ENCODE data around the gene LILRA6. TPM values are rescaled to one million over a fixed set of nuclear protein-coding genes. Genes with fewer than 3 reads are reported as not detected.
"Not testable (repeated sequence)": the region's sequence is repeated elsewhere in the genome, so short reads cannot be mapped to it uniquely, and the experiment has no call there.

Gene LILRA6
- total RNA-seq, 2 experiments from 2014 or later, result not detected

DNA sequence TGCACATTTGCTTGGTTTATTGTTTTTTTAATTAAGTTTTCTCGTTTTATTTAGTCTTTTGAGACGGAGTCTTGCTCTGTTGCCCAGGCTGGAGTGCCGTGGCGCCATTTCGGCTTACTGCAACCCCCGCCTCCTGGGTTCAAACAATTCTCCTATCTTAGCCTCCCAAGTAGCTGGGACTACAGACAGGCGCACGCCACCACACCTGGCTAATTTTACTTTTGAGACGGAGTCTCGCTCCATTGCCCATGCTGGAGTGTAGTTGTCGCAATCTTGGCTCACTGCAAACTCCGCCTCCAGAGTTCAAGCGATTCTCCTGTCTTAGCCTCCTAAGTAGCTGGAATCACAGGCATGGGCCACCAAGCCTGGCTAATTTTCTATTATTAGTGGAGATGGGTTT, 40.6 kb downstream of the LILRA6 start:
- peaks cover 63% of the 10 kb centered on the region for H3K36me3 Mint-ChIP-seq (ENCODE audit: low read depth)
- H3K27me3 Mint-ChIP-seq, result no peaks in the 10 kb centered on the region
- ATAC-seq (no peak), DNase-seq (no peak)
- intact Hi-C loops (cut with micrococcal nuclease), result no loop called here
- ChIA-PET CTCF (interaction anchor here (1.9 kb wide), 1 partner anchor 13 kb away, joined by 5 read pairs; the partner anchor contains the start of gene MBOAT7), POLR2A (interaction anchor here (0.8 to 18.7 kb wide), 10 partner anchors 4 to 1053 kb away, joined by 3 to 419 read pairs (median 10); partner anchors contain the start of genes LENG1, MBOAT7, PRPF31 and RPS9)
- H3K4me1 Mint-ChIP-seq (ENCODE audit: low read depth), result peaks cover 56% of the 10 kb centered on the region
- TF ChIP-seq, protein P1, sequence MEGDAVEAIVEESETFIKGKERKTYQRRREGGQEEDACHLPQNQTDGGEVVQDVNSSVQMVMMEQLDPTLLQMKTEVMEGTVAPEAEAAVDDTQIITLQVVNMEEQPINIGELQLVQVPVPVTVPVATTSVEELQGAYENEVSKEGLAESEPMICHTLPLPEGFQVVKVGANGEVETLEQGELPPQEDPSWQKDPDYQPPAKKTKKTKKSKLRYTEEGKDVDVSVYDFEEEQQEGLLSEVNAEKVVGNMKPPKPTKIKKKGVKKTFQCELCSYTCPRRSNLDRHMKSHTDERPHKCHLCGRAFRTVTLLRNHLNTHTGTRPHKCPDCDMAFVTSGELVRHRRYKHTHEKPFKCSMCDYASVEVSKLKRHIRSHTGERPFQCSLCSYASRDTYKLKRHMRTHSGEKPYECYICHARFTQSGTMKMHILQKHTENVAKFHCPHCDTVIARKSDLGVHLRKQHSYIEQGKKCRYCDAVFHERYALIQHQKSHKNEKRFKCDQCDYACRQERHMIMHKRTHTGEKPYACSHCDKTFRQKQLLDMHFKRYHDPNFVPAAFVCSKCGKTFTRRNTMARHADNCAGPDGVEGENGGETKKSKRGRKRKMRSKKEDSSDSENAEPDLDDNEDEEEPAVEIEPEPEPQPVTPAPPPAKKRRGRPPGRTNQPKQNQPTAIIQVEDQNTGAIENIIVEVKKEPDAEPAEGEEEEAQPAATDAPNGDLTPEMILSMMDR (IDR thresholded peaks at IDR 0.05), result no peak
- peak overlapping the region; percentile 99 for H3K27ac Mint-ChIP-seq
- H3K4me3 Mint-ChIP-seq, result peak overlapping the region; percentile 87
- no peaks in the 10 kb centered on the region for H3K9me3 Mint-ChIP-seq

DNA sequence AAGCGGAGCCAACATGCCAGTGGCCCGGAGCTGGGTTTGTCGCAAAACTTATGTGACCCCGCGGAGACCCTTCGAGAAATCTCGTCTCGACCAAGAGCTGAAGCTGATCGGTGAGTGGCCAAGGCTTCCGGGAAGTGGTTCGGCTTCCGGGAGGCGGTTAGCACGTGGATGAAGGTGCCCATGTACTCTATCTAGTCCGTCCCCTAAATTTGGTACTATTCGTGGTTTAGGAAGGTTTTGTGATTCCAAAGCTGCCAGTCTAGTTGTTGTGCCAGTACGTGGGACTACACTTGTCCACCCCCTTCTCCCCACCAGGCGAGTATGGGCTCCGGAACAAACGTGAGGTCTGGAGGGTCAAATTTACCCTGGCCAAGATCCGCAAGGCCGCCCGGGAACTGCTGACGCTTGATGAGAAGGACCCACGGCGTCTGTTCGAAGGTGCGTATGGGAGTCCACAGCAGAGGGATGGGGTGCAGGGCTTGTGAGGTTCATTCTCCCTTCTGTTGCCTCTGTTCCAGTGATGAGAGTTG, 41.4 kb downstream of the LILRA6 start:
- Mint-ChIP-seq H3K9me3 (no peaks in the 10 kb centered on the region), H3K36me3 (ENCODE audit: low read depth) (peaks cover 56% of the 10 kb centered on the region), H3K27ac (peak overlapping the region; percentile 99), H3K4me1 (ENCODE audit: low read depth) (peaks cover 49% of the 10 kb centered on the region), H3K4me3 (peak overlapping the region; percentile 87), H3K27me3 (no peaks in the 10 kb centered on the region)
- no peak for ATAC-seq
- ChIA-PET POLR2A (interaction anchor here (0.6 to 18.7 kb wide), 21 partner anchors 5 to 1054 kb away, joined by 3 to 419 read pairs (median 5); partner anchors contain the start of genes CNOT3, LENG1, LENG8 and LENG9), CTCF (interaction anchor here (0.8 to 1.9 kb wide), 2 partner anchors 13 to 65 kb away, joined by 3 to 5 read pairs; partner anchors contain the start of gene MBOAT7)
- TF ChIP-seq, protein P1 (IDR thresholded peaks at IDR 0.05), result no peak
- intact Hi-C loops (cut with micrococcal nuclease), result no loop called here
- no peak for DNase-seq

DNA sequence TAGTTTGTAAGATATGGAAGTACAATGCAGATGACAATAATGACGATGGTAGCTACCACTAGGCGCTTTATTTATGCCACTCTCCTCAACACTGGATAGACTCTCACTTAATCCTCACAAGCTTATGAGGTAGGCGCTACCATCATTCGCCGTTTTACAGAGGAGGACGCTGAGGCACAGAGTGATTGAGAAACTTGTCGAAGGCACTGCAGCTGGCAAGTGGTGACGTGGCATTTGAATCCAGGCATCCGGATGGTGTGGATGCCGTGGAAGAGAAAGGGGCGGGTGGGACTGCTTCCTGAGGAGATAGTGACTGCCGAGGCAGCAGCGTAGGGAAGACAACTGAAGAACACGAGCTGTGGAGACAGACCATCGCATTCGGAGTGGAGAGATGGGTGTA, 43.2 kb downstream of the LILRA6 start:
- intact Hi-C loops (cut with micrococcal nuclease), result no loop called here
- H3K36me3 Mint-ChIP-seq (ENCODE audit: low read depth), result peaks cover 42% of the 10 kb centered on the region
- CTCF ChIA-PET, result interaction anchor here (0.8 to 1.4 kb wide), 3 partner anchors 9 to 31 kb away, joined by 3 to 4 read pairs (median 3); partner anchors contain the start of genes MBOAT7 and TSEN34

DNA sequence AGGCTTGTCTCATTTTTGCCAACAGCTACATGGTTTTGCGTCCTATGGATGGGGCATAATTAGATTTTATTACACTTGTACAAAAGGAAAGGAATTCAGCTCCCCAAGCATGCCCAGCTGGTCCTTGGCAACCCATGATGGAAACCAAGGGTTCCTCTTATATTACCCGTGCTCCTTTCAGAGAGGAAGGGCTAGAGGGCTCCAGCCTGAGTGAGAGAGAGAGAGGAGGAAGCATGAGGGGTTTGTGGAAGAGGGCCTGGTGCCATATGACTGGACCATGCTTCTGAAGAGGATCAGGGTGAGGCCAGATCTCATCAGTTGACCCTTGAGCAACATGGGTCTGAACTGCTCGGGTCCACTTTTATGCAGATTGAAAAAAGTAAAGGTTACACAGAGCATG, 45.5 kb downstream of the LILRA6 start:
- no peaks in the 10 kb centered on the region for H3K27me3 Mint-ChIP-seq
- peaks cover 16% of the 10 kb centered on the region for H3K4me1 Mint-ChIP-seq (ENCODE audit: low read depth)
- H3K27ac Mint-ChIP-seq, result peak overlapping the region; percentile 52
- ATAC-seq, result no peak
- no peak overlapping the region for H3K4me3 Mint-ChIP-seq
- intact Hi-C loops (cut with micrococcal nuclease), result no loop called here
- TF ChIP-seq, protein P1 (IDR thresholded peaks at IDR 0.05), result no peak
- H3K36me3 Mint-ChIP-seq (ENCODE audit: low read depth), result peaks cover 27% of the 10 kb centered on the region
- CTCF ChIA-PET, result interaction anchor here (1.3 kb wide), 1 partner anchor 29 kb away, joined by 3 read pairs; no protein-coding TSS in a partner anchor
- no peak for DNase-seq
- no peaks in the 10 kb centered on the region for H3K9me3 Mint-ChIP-seq
- POLR2A ChIA-PET, result interaction anchor here (18.7 kb wide), 1 partner anchor 9 kb away, joined by 419 read pairs; the partner anchor contains the start of gene RPS9

More for the DNA sequence above, 43.2 kb downstream of the LILRA6 start:
- no peaks in the 10 kb centered on the region for H3K27me3 Mint-ChIP-seq
- POLR2A ChIA-PET, result interaction anchor here (0.9 to 18.7 kb wide), 7 partner anchors 5 to 84 kb away, joined by 3 to 419 read pairs (median 18); partner anchors contain the start of genes LENG1, MBOAT7, PRPF31 and RPS9
- peak overlapping the region; percentile 83 for H3K27ac Mint-ChIP-seq
- H3K4me1 Mint-ChIP-seq (ENCODE audit: low read depth), result peaks cover 31% of the 10 kb centered on the region
- H3K4me3 Mint-ChIP-seq, result peak overlapping the region; percentile 87
- ATAC-seq (no peak), DNase-seq (no peak)
- no peaks in the 10 kb centered on the region for H3K9me3 Mint-ChIP-seq
- TF ChIP-seq, protein P1 (IDR thresholded peaks at IDR 0.05), result no peak

DNA sequence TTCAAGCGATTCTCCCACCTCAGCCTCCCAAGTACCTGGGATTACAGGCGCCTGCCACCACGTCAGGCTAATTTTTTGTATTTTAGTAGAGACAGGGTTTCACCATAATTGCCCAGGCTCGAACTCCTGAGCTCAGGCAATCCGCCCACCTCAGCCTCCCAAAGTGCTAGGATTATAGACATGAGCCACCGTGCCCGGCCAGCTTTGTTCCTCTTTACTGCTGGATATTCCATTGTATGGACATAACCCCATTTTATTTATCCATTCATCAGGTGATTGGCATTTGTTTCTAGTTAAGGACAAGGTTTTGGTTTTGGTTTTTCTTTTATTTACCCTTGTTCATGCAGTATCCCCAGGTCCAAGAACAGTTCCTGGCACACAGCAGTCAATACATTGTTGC, 46.1 kb downstream of the LILRA6 start:
- intact Hi-C loops (cut with micrococcal nuclease), result no loop called here
- TF ChIP-seq, protein P1 (IDR thresholded peaks at IDR 0.05), result no peak

DNA sequence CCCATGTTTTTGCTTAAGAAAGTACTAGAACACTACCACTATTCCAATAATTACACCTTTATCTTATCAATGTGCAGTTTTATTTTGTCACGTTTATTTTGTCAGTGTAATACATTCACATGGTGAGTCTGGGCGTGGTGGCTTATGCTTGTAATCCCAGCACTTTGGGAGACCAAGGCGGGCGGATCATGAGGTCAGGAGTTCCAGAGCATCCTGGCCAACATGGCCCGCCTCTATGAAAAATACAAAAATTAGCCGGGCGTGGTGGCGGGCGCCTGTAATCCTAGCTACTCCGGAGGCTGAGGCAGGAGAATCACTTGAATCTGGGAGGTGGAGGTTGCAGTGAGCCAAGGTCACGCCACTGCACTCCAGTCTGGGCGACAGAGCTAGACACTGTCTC, 48.1 kb downstream of the LILRA6 start:
- H3K27ac Mint-ChIP-seq; H3K4me3 Mint-ChIP-seq; H3K27me3 Mint-ChIP-seq; DNase-seq; ATAC-seq; intact Hi-C loops (cut with micrococcal nuclease); H3K9me3 Mint-ChIP-seq; CTCF ChIA-PET: not testable (repeated sequence)
- Mint-ChIP-seq H3K4me1 (ENCODE audit: low read depth) (peaks cover 16% of the 10 kb centered on the region), H3K36me3 (ENCODE audit: low read depth) (peaks cover 16% of the 10 kb centered on the region)
- POLR2A ChIA-PET, result interaction anchor here (18.7 kb wide), 1 partner anchor 11 kb away, joined by 419 read pairs; the partner anchor contains the start of gene RPS9

More for the DNA sequence above, 46.1 kb downstream of the LILRA6 start:
- no peak overlapping the region for H3K4me3 Mint-ChIP-seq
- CTCF ChIA-PET, result interaction anchor here (1.3 kb wide), 1 partner anchor 28 kb away, joined by 3 read pairs; no protein-coding TSS in a partner anchor
- no peaks in the 10 kb centered on the region for H3K27me3 Mint-ChIP-seq
- POLR2A ChIA-PET, result interaction anchor here (18.7 kb wide), 1 partner anchor 9 kb away, joined by 419 read pairs; the partner anchor contains the start of gene RPS9
- H3K9me3 Mint-ChIP-seq, result no peaks in the 10 kb centered on the region
- peaks cover 18% of the 10 kb centered on the region for H3K4me1 Mint-ChIP-seq (ENCODE audit: low read depth)
- H3K36me3 Mint-ChIP-seq (ENCODE audit: low read depth), result peaks cover 24% of the 10 kb centered on the region
- DNase-seq (no peak), ATAC-seq (no peak)
- no peak overlapping the region for H3K27ac Mint-ChIP-seq

All from activated CD8-positive, alpha-beta T cell treated with anti-CD3 and anti-CD28 coated beads for 36 hours (primary cell).